WTC11 (cell line): ENCODE data around the gene PDRG1. TPM values are rescaled to one million over a fixed set of nuclear protein-coding genes. Genes with fewer than 3 reads are reported as not detected.

Experiments
- ATAC-seq: fragments of 200-7000 bp; cut with Tn5 transposase; 2 replicates; pipeline ENCODE4 v1.10.0; 2021; ENCODE audit warnings: mild to moderate bottlenecking, moderate library complexity
- CTCF ChIA-PET: fragments of 300-600 bp; sonication (Branson Sonifier 250); formaldehyde crosslinking; loops from one replicate; lab custom pipeline; 2021; ENCODE audit warnings: antibody characterized with exemption; lab: Charles Lee
- POLR2A ChIA-PET: fragments of 350-600 bp; sonication (Branson Sonifier 250); formaldehyde crosslinking; loops from one replicate; lab custom pipeline; 2021; ENCODE audit warnings: antibody characterized with exemption; lab: Charles Lee
- DNase-seq: peaks from one replicate; pipeline ENCODE4 v3.0.0; 2021; ENCODE audit warnings: low spot score
- H3K27ac Mint-ChIP-seq: 2 replicates; pipeline ENCODE4 v1.8.0; 2021; ENCODE audit warnings: mixed read lengths
- H3K27me3 Mint-ChIP-seq: 2 replicates; pipeline ENCODE4 v1.8.0; 2021; ENCODE audit warnings: low read depth, mild to moderate bottlenecking, moderate library complexity, mixed read lengths
- H3K36me3 Mint-ChIP-seq: 2 replicates; pipeline ENCODE4 v1.8.0; 2021; ENCODE audit warnings: mixed read lengths
- H3K4me1 Mint-ChIP-seq: 2 replicates; pipeline ENCODE4 v1.8.0; 2022; ENCODE audit warnings: mixed read lengths
- H3K4me3 Mint-ChIP-seq: 2 replicates; pipeline ENCODE4 v1.8.0; 2021; ENCODE audit warnings: mild to moderate bottlenecking, moderate library complexity, mixed read lengths
- H3K9me3 Mint-ChIP-seq: 2 replicates; pipeline ENCODE4 v1.8.0; 2021; ENCODE audit warnings: mixed read lengths
- CDX4 ChIP-seq: fragments of 250-450 bp; sonication (Bioruptor Pico); IDR thresholded peaks from 2 replicates; pipeline ENCODE4 v1.9.0; 2021; ENCODE audit warnings: moderate library complexity, mild to moderate bottlenecking, inconsistent platforms, borderline replicate concordance
- CREB1 ChIP-seq: sonication (generic); formaldehyde crosslinking; IDR thresholded peaks from 2 replicates; pipeline ENCODE4 v1.8.0; 2023; ENCODE audit warnings: mild to moderate bottlenecking, missing genetic modification reagents
- ETV6 ChIP-seq: sonication (generic); formaldehyde crosslinking; IDR thresholded peaks from 2 replicates; pipeline ENCODE4 v1.8.1; 2022; ENCODE audit warnings: mild to moderate bottlenecking, missing genetic modification reagents
- GABPB1 ChIP-seq: sonication (generic); formaldehyde crosslinking; IDR thresholded peaks from 2 replicates; pipeline ENCODE4 v1.8.1; 2023; ENCODE audit warnings: mild to moderate bottlenecking, missing genetic modification reagents
- IRF1 ChIP-seq: sonication (generic); formaldehyde crosslinking; IDR thresholded peaks from 2 replicates; pipeline ENCODE4 v1.8.0; 2023; ENCODE audit warnings: missing genetic modification reagents
- IRF2 ChIP-seq: sonication (generic); formaldehyde crosslinking; IDR thresholded peaks from 2 replicates; pipeline ENCODE4 v1.8.0; 2022; ENCODE audit warnings: low read depth, missing genetic modification reagents, borderline replicate concordance
- JAZF1 ChIP-seq: fragments of 250-450 bp; sonication (Bioruptor Pico); IDR thresholded peaks from 2 replicates; pipeline ENCODE4 v1.9.0; 2021; ENCODE audit warnings: moderate library complexity, mild to moderate bottlenecking, inconsistent platforms
- KAT7 ChIP-seq: sonication (generic); formaldehyde crosslinking; IDR thresholded peaks from 2 replicates; pipeline ENCODE4 v1.8.1; 2023; ENCODE audit warnings: missing genetic modification reagents, mild to moderate bottlenecking, borderline replicate concordance
- MLX ChIP-seq: sonication (generic); formaldehyde crosslinking; IDR thresholded peaks from 2 replicates; pipeline ENCODE4 v1.8.1; 2023; ENCODE audit warnings: mild to moderate bottlenecking, missing genetic modification reagents, moderate library complexity
- NFATC4 ChIP-seq: fragments of 250-450 bp; sonication (Bioruptor Pico); IDR thresholded peaks from 2 replicates; pipeline ENCODE4 v1.9.0; 2021; ENCODE audit warnings: mild to moderate bottlenecking
- NFYB ChIP-seq: sonication (generic); formaldehyde crosslinking; conservative IDR thresholded peaks from 2 replicates; pipeline ENCODE4 v1.8.0; 2022; ENCODE audit warnings: low read depth, missing genetic modification reagents
- SMAD3 ChIP-seq: sonication (generic); formaldehyde crosslinking; IDR thresholded peaks from 2 replicates; pipeline ENCODE4 v1.8.0; 2022; ENCODE audit warnings: missing genetic modification reagents, mild to moderate bottlenecking, borderline replicate concordance
- ZBTB21 ChIP-seq: sonication (generic); formaldehyde crosslinking; IDR thresholded peaks from 2 replicates; pipeline ENCODE4 v1.8.1; 2023; ENCODE audit warnings: mild to moderate bottlenecking, missing genetic modification reagents, borderline replicate concordance
- ZNF219 ChIP-seq: sonication (generic); formaldehyde crosslinking; IDR thresholded peaks from 2 replicates; pipeline ENCODE4 v1.8.0; 2023; ENCODE audit warnings: missing genetic modification reagents, mild to moderate bottlenecking, borderline replicate concordance
- total RNA-seq: library from RNA; stranded (reverse); gene quantifications from 3 replicates; pipeline ENCODE4 v1.2.3, GENCODE V29; 2021
- TF ChIP-seq, protein P1 (sequence below): sonication (generic); formaldehyde crosslinking; IDR thresholded peaks from 2 replicates; pipeline ENCODE4 v1.8.0; 2023; ENCODE audit warnings: mild to moderate bottlenecking, missing genetic modification reagents
- TF ChIP-seq, protein P2 (sequence below): sonication (generic); formaldehyde crosslinking; IDR thresholded peaks from 2 replicates; pipeline ENCODE4 v1.8.1; 2023; ENCODE audit warnings: mild to moderate bottlenecking, missing genetic modification reagents
- TF ChIP-seq, protein P3 (sequence below): sonication (generic); formaldehyde crosslinking; IDR thresholded peaks from 2 replicates; pipeline ENCODE4 v1.8.1; 2023; ENCODE audit warnings: mild to moderate bottlenecking, missing genetic modification reagents, borderline replicate concordance

Gene PDRG1
- total RNA-seq, 1 experiment from 2014 or later, result 16.0 TPM

DNA sequence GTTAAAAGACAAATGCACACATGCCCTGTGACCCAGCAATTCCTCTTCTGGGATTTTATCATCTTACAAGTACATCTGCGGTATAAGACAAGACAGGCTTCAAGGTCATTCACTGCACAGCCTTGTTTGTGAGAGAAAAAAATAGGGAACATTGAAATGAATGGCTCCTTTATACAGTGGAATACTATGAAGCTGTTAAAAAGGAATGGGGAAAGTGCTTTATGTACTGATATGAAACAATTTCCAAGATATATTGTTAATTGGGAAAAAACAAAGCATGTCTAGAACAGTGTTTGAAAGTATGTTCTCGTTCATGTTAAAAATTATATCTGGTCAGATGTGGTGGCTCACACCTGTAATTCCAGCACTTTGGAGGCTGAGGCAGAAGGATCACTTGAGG, 25.4 kb downstream of the PDRG1 start (continued):
- no peak for TF ChIP-seq MLX (CRISPR knock-in tag)
- TF ChIP-seq KAT7, result no peak
- no peak for TF ChIP-seq GABPB1 (CRISPR knock-in tag)
- TF ChIP-seq CDX4, result no peak
- TF ChIP-seq IRF1 (CRISPR knock-in tag), result no peak
- TF ChIP-seq, protein P1, sequence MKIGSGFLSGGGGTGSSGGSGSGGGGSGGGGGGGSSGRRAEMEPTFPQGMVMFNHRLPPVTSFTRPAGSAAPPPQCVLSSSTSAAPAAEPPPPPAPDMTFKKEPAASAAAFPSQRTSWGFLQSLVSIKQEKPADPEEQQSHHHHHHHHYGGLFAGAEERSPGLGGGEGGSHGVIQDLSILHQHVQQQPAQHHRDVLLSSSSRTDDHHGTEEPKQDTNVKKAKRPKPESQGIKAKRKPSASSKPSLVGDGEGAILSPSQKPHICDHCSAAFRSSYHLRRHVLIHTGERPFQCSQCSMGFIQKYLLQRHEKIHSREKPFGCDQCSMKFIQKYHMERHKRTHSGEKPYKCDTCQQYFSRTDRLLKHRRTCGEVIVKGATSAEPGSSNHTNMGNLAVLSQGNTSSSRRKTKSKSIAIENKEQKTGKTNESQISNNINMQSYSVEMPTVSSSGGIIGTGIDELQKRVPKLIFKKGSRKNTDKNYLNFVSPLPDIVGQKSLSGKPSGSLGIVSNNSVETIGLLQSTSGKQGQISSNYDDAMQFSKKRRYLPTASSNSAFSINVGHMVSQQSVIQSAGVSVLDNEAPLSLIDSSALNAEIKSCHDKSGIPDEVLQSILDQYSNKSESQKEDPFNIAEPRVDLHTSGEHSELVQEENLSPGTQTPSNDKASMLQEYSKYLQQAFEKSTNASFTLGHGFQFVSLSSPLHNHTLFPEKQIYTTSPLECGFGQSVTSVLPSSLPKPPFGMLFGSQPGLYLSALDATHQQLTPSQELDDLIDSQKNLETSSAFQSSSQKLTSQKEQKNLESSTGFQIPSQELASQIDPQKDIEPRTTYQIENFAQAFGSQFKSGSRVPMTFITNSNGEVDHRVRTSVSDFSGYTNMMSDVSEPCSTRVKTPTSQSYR (CRISPR knock-in tag), result no peak
- TF ChIP-seq, protein P2, sequence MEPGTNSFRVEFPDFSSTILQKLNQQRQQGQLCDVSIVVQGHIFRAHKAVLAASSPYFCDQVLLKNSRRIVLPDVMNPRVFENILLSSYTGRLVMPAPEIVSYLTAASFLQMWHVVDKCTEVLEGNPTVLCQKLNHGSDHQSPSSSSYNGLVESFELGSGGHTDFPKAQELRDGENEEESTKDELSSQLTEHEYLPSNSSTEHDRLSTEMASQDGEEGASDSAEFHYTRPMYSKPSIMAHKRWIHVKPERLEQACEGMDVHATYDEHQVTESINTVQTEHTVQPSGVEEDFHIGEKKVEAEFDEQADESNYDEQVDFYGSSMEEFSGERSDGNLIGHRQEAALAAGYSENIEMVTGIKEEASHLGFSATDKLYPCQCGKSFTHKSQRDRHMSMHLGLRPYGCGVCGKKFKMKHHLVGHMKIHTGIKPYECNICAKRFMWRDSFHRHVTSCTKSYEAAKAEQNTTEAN (CRISPR knock-in tag), result no peak
- TF ChIP-seq NFYB (CRISPR knock-in tag), result no peak
- TF ChIP-seq, all 79 proteins: peak for 0

- ATAC-seq (0 out of 2 replicates have a peak, but pooled peaks have one; percentile 26), DNase-seq (no peak)
- no peak overlapping the region for H3K4me3 Mint-ChIP-seq
- ChIA-PET CTCF (interaction anchor here (1.0 to 2.7 kb wide), 2 partner anchors 10 to 46 kb away, joined by 3 to 13 read pairs; no protein-coding TSS in a partner anchor), POLR2A (no interaction called here)
- no peaks in the 10 kb centered on the region for H3K9me3 Mint-ChIP-seq
- no peak for TF ChIP-seq SMAD3 (CRISPR knock-in tag)
- no peak for TF ChIP-seq IRF1 (CRISPR knock-in tag)
- TF ChIP-seq IRF2 (CRISPR knock-in tag), result no peak
- TF ChIP-seq CREB1 (CRISPR knock-in tag), result no peak
- TF ChIP-seq NFATC4 (CRISPR knock-in tag), result no peak
- TF ChIP-seq JAZF1, result no peak
- no peak for TF ChIP-seq ZBTB21
- TF ChIP-seq, protein P3, sequence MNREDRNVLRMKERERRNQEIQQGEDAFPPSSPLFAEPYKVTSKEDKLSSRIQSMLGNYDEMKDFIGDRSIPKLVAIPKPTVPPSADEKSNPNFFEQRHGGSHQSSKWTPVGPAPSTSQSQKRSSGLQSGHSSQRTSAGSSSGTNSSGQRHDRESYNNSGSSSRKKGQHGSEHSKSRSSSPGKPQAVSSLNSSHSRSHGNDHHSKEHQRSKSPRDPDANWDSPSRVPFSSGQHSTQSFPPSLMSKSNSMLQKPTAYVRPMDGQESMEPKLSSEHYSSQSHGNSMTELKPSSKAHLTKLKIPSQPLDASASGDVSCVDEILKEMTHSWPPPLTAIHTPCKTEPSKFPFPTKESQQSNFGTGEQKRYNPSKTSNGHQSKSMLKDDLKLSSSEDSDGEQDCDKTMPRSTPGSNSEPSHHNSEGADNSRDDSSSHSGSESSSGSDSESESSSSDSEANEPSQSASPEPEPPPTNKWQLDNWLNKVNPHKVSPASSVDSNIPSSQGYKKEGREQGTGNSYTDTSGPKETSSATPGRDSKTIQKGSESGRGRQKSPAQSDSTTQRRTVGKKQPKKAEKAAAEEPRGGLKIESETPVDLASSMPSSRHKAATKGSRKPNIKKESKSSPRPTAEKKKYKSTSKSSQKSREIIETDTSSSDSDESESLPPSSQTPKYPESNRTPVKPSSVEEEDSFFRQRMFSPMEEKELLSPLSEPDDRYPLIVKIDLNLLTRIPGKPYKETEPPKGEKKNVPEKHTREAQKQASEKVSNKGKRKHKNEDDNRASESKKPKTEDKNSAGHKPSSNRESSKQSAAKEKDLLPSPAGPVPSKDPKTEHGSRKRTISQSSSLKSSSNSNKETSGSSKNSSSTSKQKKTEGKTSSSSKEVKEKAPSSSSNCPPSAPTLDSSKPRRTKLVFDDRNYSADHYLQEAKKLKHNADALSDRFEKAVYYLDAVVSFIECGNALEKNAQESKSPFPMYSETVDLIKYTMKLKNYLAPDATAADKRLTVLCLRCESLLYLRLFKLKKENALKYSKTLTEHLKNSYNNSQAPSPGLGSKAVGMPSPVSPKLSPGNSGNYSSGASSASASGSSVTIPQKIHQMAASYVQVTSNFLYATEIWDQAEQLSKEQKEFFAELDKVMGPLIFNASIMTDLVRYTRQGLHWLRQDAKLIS (CRISPR knock-in tag), result no peak
- TF ChIP-seq ZNF219 (CRISPR knock-in tag), result no peak
- TF ChIP-seq ETV6, result no peak
- no peak overlapping the region for H3K27ac Mint-ChIP-seq
- H3K4me1 Mint-ChIP-seq, result peaks cover 2% of the 10 kb centered on the region
- H3K36me3 Mint-ChIP-seq, result no peaks in the 10 kb centered on the region
- H3K27me3 Mint-ChIP-seq, result peaks cover under 1% of the 10 kb centered on the region; the same call in 1 of the 2 replicates
These were observed 26.2 kb downstream of the PDRG1 start for GRCh38 chr20:31925631-31926030.
